PC-9 (cell line): ENCODE results near the gene RAB3GAP2.
"Not testable (repeated sequence)": the region's sequence is repeated elsewhere in the genome, so short reads cannot be mapped to it uniquely, and the experiment has no call there.

Experiments used
- CTCF ChIP-seq: fragments of 200-600 bp; sonication (generic); conservative IDR thresholded peaks from 2 replicates; pipeline ENCODE4 v1.6.1; 2017; ENCODE audit warnings: mixed run types, antibody characterized with exemption, mild to moderate bottlenecking, moderate library complexity
- EZH2 ChIP-seq: fragments of 200-600 bp; sonication (generic); IDR thresholded peaks from 2 replicates; pipeline ENCODE4 v1.8.0; 2017; ENCODE audit warnings: antibody characterized with exemption, low read depth

GRCh38 chr1:220112600-220112999 is 159.7 kb downstream of the RAB3GAP2 start:
- not testable (repeated sequence) for TF ChIP-seq CTCF, EZH2
